Fibroblast of the aortic adventitia (primary cell): ENCODE results near the gene TTBK2. TPM values are rescaled to one million over a fixed set of nuclear protein-coding genes. Genes with fewer than 3 reads are reported as not detected.

Source experiments
- DNase-seq: peaks from one replicate; pipeline ENCODE4 v3.0.0-alpha.2; 2010; ENCODE audit warnings: low read depth
- H3K4me3 ChIP-seq: 2 replicates; pipeline ENCODE4 v1.5.1; 2011; ENCODE audit warnings: low read depth, mild to moderate bottlenecking, control low read depth, low read length, moderate library complexity
- CTCF ChIP-seq: IDR thresholded peaks from 2 replicates; pipeline ENCODE4 v1.5.1; 2011; ENCODE audit warnings: mild to moderate bottlenecking, low read length, control low read depth, inconsistent platforms; ENCODE audit not compliant: insufficient read depth
- total RNA-seq: library from RNA; depleted of rRNA; stranded (reverse); fragments of >200 nt; gene quantifications from 2 replicates; pipeline ENCODE4 v1.2.3, GENCODE V29; 2012; ENCODE audit warnings: low replicate concordance

Gene TTBK2
- total RNA-seq, 1 donor, result 14.3 TPM

GRCh38 chr15:42832576-42832975, 88.0 kb downstream of the TTBK2 start:
- H3K4me3 ChIP-seq, result no peak overlapping the region

GRCh38 chr15:42826251-42826890, 94.2 kb downstream of the TTBK2 start:
- no peak overlapping the region for H3K4me3 ChIP-seq
- no peak for TF ChIP-seq CTCF
- no peak for DNase-seq

More at GRCh38 chr15:42832576-42832975, 88.0 kb downstream of the TTBK2 start:
- no peak for TF ChIP-seq CTCF
- peak; percentile 87 for DNase-seq

- no peak for TF ChIP-seq CTCF
- H3K4me3 ChIP-seq, result no peak overlapping the region
- DNase-seq, result no peak
Measured at GRCh38 chr15:42825599-42825998, 95.0 kb downstream of the TTBK2 start.

- H3K4me3 ChIP-seq, result no peak overlapping the region
- TF ChIP-seq CTCF, result no peak
Measured at GRCh38 chr15:42820811-42821210, 99.8 kb downstream of the TTBK2 start.

GRCh38 chr15:42819786-42820185, 100.8 kb downstream of the TTBK2 start:
- peak; percentile 74 for DNase-seq
- no peak overlapping the region for H3K4me3 ChIP-seq
- no peak for TF ChIP-seq CTCF

More at GRCh38 chr15:42820811-42821210, 99.8 kb downstream of the TTBK2 start:
- DNase-seq, result no peak

- TF ChIP-seq CTCF, result no peak
- no peak overlapping the region for H3K4me3 ChIP-seq
- DNase-seq, result no peak
Measured at GRCh38 chr15:42811433-42811832, 109.1 kb downstream of the TTBK2 start.

- TF ChIP-seq CTCF, result no peak
- no peak for DNase-seq
- H3K4me3 ChIP-seq, result no peak overlapping the region
Measured at GRCh38 chr15:42808913-42809312, 111.7 kb downstream of the TTBK2 start.
